Left forelimb (tissue), 1 donor: ENCODE measurements around the gene EHF.
"Not testable (repeated sequence)": the region's sequence is repeated elsewhere in the genome, so short reads cannot be mapped to it uniquely, and the experiment has no call there.

ENCODE experiments used
- DNase-seq: peaks from one replicate; pipeline ENCODE4 v3.0.0-alpha.2; 2018; ENCODE audit warnings: low spot score

Gene EHF

GRCh38 chr11:34671117-34671516 lies 50.2 kb downstream of the EHF start:
- DNase-seq, result no peak

GRCh38 chr11:34671946-34672345 lies 51.1 kb downstream of the EHF start:
- no peak for DNase-seq

- no peak for DNase-seq
Measured at GRCh38 chr11:34674038-34674437, 53.1 kb downstream of the EHF start.

- DNase-seq, result no peak
Measured at GRCh38 chr11:34676227-34676626, 55.3 kb downstream of the EHF start.

GRCh38 chr11:34679681-34680080 lies 58.8 kb downstream of the EHF start:
- DNase-seq, result no peak

GRCh38 chr11:34680206-34680605 lies 59.3 kb downstream of the EHF start:
- DNase-seq, result no peak

GRCh38 chr11:34680918-34681586 lies 60.2 kb downstream of the EHF start:
- no peak for DNase-seq

- no peak for DNase-seq
Measured at GRCh38 chr11:34682825-34683224, 61.9 kb downstream of the EHF start.

GRCh38 chr11:34683396-34683795 lies 62.5 kb downstream of the EHF start:
- DNase-seq, result no peak

GRCh38 chr11:34685864-34686263 lies 65.0 kb downstream of the EHF start:
- DNase-seq, result no peak

GRCh38 chr11:34692299-34692698 lies 71.4 kb downstream of the EHF start:
- not testable (repeated sequence) for DNase-seq

- DNase-seq, result no peak
Measured at GRCh38 chr11:34696862-34697261, 76.0 kb downstream of the EHF start.

- no peak for DNase-seq
Measured at GRCh38 chr11:34706709-34707461, 86.0 kb downstream of the EHF start.

- DNase-seq, result no peak
Measured at GRCh38 chr11:34707462-34707840, 86.6 kb downstream of the EHF start.
